DMS153 treated with DMSO at 0.1 percent for 48 hours (cell line): Measurements from ENCODE around the gene PPP1R15A.
A peak's percentile ranks its signal among the peaks of the same experiment; 100 is the strongest.
"Not testable (repeated sequence)": the region's sequence is repeated elsewhere in the genome, so short reads cannot be mapped to it uniquely, and the experiment has no call there.

ENCODE experiments used
- DNase-seq: peaks from one replicate; lab custom pipeline; 2025; ENCODE audit not compliant: unreplicated experiment; lab: John Stamatoyannopoulos, UW

PPP1R15A gene

DNA sequence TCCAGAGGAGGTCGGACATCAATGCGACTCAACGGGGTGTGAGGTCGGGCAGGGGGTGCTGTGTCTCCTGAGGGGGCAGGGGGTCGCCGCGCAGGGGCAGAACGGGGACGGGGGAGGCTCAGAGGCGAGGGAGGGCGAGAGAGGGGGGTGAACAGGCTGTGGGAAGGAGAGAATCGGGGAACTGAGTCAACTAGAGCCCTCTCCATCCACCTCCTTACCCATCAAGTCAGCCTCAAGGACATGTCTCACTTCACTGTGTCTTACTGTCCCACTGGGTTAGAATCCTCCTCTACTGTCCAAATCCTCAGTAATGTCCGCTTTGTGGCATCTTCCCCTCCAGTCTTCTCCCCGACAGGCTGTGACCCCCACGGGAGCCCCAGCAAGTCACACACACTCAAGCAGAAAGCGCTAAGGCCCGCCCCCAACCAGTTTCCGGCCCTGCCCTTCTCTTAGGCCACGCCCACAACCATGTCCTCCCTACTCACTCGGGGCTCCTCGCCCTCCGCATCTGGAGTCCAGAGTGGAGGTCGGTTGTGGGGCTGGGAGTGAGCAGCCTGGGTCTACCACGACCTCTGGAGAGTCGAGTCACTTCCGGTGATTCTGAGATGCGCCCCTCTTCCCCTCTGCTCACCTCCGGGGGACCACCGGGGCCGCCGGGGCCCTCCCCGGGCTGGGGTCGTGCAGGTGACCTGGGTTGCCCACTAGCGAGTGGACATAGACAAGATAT is 13.1 kb upstream of the PPP1R15A start:
- no peak for DNase-seq

DNA sequence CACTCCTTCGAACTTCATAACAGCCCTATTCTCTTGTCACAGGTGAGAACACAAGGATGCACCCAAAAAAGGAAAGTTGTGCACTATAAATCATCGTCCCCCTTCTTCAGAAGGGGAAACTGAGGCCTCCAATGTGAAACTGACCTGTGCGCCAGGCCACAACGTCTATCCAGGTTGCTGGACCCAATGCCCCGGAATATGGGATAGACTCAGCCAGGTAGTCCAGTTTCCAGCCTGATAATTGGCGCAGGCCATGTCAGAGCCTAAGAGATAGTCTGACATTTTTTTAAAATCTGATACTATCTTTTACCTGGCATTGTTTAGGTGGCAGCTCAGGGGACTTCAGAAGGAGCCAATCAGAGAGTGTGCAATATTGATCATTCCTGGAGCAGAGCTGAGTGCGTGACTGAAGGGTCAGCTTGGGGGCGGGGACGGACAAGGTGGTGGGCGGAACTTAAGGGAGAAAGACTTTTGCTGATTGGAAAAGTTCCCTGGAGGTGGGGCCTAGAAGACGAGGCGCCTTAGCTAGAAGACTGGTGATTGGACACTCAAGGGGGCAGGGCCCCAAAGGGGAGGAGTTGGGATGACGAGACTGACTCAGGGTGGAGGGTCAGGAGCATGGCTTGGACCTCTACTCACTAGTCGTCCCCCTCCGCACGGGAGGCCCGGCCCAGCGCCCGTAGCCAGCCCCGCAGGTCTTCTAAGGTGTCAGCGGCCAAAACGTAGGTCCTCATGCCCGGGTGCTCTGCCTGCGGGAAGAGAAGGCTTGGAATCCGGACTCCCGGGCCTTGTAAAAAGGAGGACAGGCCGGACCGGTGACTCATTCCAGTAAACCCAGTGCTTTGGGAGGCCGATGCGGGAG is 12.3 kb upstream of the PPP1R15A start:
- no peak for DNase-seq

DNA sequence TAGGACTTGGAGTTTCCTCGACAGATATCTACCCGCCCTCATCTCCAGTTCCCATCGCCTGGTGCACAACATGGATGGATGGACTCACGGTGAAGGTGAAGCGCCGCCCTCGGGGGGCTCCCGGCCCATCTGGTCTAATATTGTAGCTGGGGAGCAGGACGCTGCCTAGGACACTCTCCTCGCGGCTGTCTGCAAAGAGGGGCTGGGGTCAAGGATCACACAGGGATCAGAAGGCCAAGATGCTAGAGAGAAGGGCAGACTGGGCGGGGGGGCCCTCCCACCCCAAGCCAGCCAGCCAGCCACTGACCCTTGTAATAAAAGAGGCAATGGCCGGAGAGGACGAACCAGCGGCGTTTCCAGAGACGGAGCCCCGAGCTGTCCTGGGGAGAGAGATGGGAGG is 10.9 kb upstream of the PPP1R15A start:
- no peak for DNase-seq

DNA sequence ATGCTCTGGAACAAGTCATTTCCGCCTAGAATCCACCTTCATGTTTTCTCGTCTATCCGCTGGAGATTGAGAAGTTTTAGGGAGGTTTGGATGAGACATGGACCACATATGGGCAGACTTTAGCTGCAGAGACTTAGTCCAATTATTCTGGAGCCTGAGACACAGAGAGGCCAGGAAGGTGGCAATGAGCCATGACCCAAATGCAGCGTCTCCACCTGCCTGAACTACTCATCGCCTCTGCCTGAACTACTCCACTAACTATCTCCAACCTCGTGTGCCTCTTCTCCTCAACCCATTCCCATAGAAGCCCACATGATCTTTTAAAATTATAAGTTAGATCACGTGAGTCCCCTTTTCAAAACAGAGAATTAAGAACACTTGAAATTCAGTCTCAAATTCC is 9.4 kb upstream of the PPP1R15A start:
- DNase-seq = no peak

DNA sequence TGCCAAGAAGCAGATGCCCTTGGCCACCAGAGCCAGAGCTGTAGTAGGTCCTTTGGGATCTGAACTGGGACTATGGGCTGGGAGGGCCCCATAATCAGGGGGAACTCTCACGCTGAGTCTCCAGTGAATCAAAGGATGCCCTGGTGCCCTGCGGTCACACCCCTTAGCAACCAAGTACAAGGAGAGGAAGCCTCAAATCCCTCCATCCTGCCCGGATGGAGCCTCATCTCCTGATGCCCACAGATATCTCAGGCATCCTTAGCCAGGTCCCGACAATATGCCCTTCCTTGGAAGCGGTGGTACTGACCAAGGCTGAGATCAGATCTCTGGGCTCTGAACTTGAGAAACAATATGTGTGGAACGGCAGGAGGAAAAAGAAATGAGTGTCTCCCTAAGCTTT is 5.5 kb upstream of the PPP1R15A start:
- no peak for DNase-seq

DNA sequence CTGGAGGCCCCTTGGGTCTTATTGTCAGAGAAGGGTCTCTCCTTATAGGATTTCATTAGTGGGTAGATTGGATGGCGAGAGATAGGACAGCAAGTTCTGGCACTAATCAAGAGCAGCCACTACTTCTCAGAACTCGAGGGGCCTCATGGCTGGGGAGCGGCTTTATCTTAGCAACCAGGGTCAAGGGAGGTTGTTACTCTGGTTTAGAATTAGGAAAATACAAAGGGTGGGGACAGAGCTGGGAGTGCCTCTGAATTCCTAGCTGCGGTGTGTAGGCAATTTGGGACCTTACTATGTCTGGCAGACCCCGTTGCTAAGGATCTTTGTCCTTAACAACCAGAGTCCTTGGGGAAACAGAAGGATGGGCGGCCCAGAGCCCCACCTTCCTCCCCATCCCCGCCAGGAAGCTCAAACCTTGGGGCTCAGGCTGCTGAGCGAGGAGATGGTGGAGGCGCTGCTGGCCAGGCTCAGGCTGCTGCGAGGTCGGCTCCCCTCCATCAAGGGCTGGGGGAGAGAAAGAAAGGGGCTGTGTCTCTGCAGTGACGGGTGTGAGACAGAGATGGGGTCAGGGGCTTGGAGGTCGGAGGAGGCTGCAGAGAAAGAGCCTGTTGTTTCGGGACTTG is 5.0 kb upstream of the PPP1R15A start:
- no peak for DNase-seq

DNA sequence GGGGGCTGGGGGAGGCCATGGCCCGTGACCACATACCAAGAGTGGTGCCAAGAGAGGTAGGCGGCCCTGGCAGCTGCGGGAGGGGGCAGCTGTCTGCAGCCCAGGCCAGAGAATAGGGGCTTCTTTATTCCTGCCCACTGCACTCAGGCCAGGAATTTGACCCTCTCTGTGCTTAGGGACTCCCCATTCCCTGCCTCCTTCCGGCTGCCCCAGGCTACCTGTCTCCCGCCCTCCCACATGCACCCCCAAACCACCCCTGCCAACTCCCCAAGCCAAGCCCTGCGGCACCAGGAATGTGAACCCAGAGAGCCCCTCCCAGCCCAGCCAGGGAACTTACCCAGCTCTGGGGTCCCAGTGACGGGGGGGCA is 4.5 kb upstream of the PPP1R15A start:
- no peak for DNase-seq

DNA sequence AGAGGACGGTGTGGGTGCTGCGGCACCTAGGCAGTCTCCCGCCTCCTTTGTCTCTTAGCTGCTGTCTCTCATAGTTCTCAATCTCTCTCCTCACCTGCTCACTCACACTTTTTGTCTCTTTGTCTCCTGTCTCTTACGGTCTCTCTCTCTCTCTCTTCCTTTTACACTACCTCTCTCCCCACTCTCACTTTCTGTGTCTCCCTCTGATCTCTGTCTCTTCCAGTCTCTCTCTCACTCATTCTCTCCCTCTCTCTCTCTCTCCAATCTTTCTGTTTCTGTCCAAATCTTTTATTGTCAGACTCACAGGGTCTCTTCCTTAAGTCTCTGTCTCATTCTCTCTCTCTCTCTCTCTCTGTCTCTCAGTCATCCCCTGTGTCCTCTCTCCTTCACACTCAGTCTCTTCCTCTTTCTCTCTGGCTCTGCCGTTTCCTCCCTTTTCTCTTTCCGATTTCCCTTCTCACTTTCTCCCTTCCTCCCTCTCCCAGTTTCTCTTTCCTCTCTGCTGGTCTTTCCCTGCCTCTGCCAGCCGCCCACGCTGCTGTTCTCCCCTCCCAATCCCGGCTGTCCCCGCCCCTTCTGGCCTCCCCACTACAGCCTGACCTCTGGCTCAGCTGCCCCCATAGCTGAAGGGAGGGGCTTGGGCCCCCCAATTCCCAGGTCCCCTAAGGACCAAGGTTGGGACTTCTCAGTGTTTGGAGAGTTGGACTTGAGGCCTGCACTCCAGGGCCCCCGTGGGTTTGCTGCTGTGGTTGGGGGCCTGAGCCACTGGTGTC is 3.9 kb upstream of the PPP1R15A start, which contains the start of gene PLEKHA4:
Gene PLEKHA4 (minus strand): TSS at position 504 of the 773 bp plus-strand sequence. CDS start 997 bp downstream, outside the sequence.
- DNase-seq = no peak

DNA sequence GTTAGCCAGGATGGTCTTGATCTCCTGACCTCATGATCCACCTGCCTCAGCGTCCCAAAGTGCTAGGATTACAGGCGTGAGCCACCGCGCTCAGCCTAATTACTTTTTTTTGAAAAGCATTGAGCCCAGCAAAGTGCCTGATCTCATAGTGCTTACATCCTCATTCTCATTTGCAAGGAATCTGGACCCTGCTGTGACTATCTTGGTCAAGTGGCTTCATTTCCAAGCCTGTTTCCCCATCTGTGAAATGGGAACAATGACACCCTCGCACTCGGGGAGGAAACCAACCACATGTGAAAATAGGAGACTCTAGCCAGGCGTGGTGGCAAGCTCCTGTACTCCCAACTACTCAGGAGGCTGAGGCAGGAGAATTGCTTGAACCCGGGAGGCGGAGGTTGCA is 2.2 kb upstream of the PPP1R15A start:
- DNase-seq = no peak

DNA sequence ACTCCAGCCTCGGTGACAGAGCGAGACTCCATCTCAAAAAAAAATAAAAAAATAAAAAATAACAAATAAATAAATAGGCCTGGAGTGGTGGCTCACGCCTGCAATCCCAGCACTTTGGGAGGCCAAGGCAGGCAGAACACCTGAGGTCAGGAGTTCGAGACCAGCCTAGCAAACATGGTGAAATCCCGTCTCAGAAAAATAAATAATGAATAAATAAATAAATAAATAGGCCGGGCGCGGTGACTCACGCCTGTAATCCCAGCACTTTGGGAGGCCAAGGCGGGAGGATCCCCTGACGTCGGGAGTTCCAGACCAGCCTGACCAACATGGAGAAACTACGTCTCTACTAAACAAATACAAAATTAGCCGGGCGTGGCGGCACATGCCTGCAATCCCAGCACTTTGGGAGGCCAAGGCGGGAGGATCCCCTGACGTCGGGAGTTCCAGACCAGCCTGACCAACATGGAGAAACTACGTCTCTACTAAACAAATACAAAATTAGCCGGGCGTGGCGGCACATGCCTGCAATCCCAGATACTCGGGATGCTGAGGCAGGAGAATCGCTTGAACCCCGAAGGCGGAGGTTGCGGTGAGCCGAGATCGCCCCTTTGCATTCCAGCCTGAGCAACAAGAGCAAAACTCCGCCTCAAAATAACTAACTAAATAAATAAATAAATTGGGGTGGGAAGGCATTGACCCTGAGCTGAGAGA is 595 bp upstream of the PPP1R15A start:
- not testable (repeated sequence) for DNase-seq

DNA sequence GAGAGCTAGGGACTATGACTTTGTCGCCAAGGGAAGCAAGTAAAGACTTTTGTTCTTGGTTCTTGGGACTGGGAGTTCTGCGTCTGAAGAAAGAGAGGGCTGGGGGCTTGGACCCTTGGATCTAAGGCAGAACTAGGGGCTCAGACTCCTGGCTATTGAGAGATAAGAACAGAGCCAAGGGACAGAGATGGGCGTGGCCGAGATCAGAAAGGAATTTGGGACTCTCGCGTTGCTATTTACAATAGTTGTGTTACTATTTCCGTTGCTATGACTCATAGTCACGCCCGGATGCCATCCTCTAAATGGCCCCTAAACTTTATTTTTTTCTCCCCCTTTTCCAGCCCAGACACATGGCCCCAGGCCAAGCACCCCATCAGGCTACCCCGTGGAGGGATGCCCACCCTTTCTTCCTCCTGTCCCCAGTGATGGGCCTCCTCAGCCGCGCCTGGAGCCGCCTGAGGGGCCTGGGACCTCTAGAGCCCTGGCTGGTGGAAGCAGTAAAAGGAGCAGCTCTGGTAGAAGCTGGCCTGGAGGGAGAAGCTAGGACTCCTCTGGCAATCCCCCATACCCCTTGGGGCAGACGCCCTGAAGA is 759 bp downstream of the PPP1R15A start:
- peak; percentile 65 for DNase-seq

DNA sequence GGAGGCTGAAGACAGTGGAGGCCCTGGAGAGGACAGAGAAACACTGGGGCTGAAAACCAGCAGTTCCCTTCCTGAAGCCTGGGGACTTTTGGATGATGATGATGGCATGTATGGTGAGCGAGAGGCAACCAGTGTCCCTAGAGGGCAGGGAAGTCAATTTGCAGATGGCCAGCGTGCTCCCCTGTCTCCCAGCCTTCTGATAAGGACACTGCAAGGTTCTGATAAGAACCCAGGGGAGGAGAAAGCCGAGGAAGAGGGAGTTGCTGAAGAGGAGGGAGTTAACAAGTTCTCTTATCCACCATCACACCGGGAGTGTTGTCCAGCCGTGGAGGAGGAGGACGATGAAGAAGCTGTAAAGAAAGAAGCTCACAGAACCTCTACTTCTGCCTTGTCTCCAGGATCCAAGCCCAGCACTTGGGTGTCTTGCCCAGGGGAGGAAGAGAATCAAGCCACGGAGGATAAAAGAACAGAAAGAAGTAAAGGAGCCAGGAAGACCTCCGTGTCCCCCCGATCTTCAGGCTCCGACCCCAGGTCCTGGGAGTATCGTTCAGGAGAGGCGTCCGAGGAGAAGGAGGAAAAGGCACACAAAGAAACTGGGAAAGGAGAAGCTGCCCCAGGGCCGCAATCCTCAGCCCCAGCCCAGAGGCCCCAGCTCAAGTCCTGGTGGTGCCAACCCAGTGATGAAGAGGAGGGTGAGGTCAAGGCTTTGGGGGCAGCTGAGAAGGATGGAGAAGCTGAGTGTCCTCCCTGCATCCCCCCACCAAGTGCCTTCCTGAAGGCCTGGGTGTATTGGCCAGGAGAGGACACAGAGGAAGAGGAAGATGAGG is 1.5 kb downstream of the PPP1R15A start:
- no peak for DNase-seq

DNA sequence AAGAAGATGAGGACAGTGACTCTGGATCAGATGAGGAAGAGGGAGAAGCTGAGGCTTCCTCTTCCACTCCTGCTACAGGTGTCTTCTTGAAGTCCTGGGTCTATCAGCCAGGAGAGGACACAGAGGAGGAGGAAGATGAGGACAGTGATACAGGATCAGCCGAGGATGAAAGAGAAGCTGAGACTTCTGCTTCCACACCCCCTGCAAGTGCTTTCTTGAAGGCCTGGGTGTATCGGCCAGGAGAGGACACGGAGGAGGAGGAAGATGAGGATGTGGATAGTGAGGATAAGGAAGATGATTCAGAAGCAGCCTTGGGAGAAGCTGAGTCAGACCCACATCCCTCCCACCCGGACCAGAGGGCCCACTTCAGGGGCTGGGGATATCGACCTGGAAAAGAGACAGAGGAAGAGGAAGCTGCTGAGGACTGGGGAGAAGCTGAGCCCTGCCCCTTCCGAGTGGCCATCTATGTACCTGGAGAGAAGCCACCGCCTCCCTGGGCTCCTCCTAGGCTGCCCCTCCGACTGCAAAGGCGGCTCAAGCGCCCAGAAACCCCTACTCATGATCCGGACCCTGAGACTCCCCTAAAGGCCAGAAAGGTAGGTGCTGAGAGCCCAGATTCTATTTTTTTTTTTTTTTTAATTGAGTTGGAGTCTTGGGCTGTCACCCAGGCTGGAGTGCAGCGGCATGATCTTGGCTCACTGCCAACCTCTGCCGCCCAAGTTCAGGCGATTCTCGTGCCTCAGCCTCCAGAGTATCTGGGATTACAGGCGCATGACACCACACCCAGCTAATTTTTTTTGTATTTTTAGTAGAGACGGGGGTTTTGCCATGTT is 2.3 kb downstream of the PPP1R15A start:
- no peak for DNase-seq

DNA sequence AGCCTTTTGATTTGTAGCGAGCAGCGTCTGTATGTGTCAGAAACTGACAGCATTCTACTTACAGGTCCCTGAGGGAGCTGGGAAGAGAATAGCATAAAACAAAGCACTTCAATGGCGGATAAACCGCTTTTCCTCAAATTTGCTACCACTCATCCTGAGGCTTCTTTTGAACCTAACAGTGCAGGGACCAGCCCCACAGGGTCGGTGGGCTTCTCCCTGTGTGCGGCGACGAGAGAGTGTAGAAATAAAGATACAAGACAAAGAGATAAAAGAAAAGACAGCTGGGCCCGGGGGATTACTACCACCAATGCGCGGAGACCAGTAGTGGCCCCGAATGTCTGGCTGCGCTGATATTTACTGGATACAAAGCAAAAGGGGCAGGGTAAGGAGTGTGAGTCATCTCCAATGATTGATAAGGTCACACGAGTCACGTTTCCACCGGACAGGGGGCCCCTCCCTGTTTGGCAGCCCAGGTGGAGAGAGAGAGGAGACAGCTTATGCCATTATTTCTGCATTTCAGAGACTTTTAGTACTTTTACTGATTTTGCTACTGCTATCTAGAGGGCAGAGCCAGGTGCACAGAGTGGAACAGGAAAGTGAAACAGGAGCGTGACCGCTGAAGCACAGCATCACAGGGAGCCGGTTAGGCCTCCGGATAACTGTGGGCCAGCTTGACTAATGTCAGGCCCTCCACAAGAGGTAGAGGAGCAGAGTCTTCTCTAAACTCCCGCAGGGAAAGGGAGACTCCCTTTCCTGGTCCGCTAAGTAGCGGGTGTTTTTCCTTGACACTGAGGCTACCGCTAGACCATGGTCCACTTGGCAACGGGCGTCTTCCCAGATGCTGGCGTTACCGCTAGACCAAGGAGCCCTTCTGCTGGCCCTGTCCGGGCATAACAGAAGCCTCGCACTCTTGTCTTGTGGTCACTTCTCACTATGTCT is 4.1 kb downstream of the PPP1R15A start:
- DNase-seq = not testable (repeated sequence)

DNA sequence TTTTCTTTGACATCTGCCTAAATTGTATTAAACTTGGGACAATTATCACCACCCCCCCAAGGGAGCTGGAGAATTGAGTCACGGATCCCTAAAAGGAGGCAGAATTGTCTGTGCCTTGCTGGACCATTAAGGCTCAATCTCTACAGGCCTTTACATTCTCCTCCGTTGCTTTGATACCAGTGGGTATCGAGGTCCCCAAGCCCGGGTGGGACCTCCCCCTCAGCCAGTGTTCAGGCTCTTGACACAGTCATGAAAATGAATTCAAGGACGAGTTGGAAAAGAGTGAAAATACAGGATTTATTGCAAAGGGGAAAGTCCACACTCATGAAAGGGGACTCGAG is 5.6 kb downstream of the PPP1R15A start:
- DNase-seq = no peak

DNA sequence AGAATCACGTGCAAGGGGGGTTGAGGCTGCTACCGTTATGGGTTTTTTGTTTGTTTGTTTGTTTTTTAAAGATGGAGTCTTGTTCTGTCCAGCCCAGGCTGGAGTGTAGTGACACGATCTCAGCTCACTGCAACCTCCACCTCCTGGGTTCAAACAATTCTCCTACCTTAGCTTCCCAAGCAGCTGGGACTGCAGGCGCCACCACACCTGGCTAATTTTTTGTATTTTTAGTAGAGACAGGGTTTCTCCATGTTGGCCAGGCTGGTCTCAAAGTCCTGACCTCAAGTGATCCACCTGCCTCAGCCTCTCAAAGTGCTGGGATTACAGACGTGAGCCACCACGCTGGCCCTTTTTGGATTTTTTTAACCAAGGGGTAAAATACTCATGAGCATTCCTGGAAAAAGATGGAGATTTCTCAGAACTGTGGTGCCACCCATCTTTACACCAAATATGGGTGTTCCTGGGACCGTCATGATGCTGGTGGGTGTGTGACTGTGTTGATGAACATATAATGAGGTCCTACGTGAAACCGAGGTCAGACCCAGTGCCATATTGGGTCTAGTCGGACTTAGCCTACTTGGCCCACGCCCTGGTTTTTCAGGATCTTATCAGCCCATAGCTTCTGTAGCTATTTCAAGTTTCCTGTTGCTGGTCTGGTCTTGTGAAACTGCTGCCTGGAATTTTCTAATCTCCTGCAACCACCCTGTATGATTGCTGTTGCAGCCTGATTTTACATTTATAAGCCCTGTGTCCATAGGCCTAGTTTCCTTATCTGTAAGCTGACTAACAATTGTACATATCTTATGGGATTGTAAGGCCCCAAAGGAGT is 6.2 kb downstream of the PPP1R15A start:
- DNase-seq = no peak
